ENCODE measurements around the gene ADAMTSL1.

Gene ADAMTSL1

DNA sequence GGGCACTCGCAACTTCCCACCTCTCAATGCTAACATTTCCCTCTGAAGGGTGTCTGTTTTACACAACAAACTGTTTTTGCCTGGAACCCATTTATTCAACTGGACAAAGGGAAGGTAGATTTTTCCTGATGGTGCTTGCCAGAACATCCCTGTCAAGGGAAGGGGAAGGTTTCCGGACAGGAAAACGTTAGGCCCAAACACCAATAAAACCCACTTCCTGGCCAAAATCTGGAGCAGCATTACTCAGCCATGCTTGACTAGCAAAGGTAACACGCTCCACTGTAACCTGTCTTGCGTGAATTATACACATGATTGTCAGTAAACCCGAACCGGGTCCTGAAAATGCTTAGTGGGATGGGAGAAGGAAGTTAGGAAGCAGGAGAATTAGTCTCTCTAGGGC, 468.8 kb downstream of the ADAMTSL1 start:
- DNase-seq (ENCODE audit: low read depth), result no peak

GRCh38 chr9:18947892-18948339, 474.0 kb downstream of the ADAMTSL1 start:
- DNase-seq (ENCODE audit: low read depth), result no peak

- DNase-seq (ENCODE audit: low read depth), result no peak
Measured at GRCh38 chr9:18951936-18952335, 478.0 kb downstream of the ADAMTSL1 start.

DNA sequence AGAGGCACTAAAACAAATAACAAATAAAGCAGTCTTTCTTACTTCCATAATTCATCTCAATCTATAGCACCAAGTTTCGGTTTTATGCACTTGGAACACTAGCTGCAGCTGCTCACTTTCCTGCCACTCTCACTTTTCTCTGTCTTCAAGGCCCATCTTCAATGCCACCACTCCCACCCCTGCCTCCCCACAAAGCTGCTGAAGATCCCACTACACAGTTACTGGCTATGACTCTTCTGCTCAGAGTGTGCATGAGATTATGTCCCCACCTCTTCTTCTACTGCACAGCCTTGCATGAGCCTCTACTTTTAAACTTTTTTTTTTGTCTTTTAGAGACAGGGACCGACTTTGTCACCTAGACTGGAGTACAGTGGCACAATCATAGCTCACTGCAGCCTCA, 481.7 kb downstream of the ADAMTSL1 start:
- DNase-seq (ENCODE audit: low read depth), result no peak

All from activated T-helper 9 cell treated with anti-CD3 and anti-CD28 coated beads, Interleukin-2, amount 50 U/mL, for 16 hours (primary cell).